ENCODE data around the gene ACVR2B. TPM values are rescaled to one million over a fixed set of nuclear protein-coding genes. Genes with fewer than 3 reads are reported as not detected.

Gene ACVR2B
- total and polyA plus RNA-seq, 2 experiments from 2014 or later, result 9.0 to 15.4 TPM

DNA sequence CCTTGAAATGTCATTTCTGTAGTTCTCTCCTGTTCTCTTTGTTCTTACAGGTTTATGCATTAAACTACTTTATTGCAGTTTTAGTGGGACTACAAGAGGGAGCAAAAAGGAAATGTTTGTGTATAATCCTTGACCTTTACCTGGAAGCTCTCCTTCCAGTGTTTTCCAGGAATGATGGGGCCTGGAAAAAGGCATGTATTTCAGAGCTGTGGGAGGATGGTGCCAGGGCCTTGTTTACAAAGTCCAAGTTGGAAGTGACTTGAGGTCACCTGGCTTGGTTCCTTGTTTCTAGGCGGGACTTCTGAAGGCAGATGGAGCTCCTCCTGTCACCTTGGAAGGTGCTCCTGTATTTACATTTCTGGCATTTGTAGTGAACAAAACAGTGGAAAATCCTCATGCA is 15.1 kb downstream of the ACVR2B start:
- Histone ChIP-seq H3K4me3 (no peak overlapping the region), H4K20me1 (ENCODE audit: insufficient read depth, poor library complexity, severe bottlenecking) (peaks cover 15% of the 10 kb centered on the region), H3K27ac (no peak overlapping the region), H3K79me2 (peaks cover 99% of the 10 kb centered on the region), H3K9me2 (replicated peaks; ENCODE audit: insufficient read depth) (no peaks in the 10 kb centered on the region), H3K36me3 (replicated peaks; ENCODE audit: insufficient read depth, low read depth) (no peaks in the 10 kb centered on the region), H3K4me1 (ENCODE audit: insufficient read depth) (no peaks in the 10 kb centered on the region), H3K9me3 (ENCODE audit: low read depth) (peaks cover 8% of the 10 kb centered on the region), H3K4me2 (no peak overlapping the region), H3K27me3 (no peaks in the 10 kb centered on the region), H2AFZ (no peak overlapping the region)
- 96% methylated on average over 1 of the region's 1 CpG for WGBS (ENCODE audit: low lambda C conversion rate, missing lambda C conversion rate)
- TF ChIP-seq EZH2phosphoT487 (IDR thresholded peaks at IDR 0.05; ENCODE audit: low read depth, severe bottlenecking, unreplicated experiment) (no peak), EZH2 (IDR thresholded peaks at IDR 0.05; ENCODE audit: borderline replicate concordance) (no peak)
- TF ChIP-seq, protein P1, sequence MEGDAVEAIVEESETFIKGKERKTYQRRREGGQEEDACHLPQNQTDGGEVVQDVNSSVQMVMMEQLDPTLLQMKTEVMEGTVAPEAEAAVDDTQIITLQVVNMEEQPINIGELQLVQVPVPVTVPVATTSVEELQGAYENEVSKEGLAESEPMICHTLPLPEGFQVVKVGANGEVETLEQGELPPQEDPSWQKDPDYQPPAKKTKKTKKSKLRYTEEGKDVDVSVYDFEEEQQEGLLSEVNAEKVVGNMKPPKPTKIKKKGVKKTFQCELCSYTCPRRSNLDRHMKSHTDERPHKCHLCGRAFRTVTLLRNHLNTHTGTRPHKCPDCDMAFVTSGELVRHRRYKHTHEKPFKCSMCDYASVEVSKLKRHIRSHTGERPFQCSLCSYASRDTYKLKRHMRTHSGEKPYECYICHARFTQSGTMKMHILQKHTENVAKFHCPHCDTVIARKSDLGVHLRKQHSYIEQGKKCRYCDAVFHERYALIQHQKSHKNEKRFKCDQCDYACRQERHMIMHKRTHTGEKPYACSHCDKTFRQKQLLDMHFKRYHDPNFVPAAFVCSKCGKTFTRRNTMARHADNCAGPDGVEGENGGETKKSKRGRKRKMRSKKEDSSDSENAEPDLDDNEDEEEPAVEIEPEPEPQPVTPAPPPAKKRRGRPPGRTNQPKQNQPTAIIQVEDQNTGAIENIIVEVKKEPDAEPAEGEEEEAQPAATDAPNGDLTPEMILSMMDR (IDR thresholded peaks at IDR 0.05; ENCODE audit: poor library complexity), result no peak
- DNase-seq (ENCODE audit: low spot score), result no peak

- peaks cover 99% of the 10 kb centered on the region for H3K79me2 ChIP-seq
- no peak overlapping the region for H3K27ac ChIP-seq
- WGBS (ENCODE audit: low lambda C conversion rate, missing lambda C conversion rate), result 94% methylated on average over 1 of the region's 1 CpG
- no peak overlapping the region for H3K4me2 ChIP-seq
- no peaks in the 10 kb centered on the region for H3K27me3 ChIP-seq
- no peak for DNase-seq (ENCODE audit: low spot score)
- TF ChIP-seq EZH2 (IDR thresholded peaks at IDR 0.05; ENCODE audit: borderline replicate concordance) (no peak), EZH2phosphoT487 (IDR thresholded peaks at IDR 0.05; ENCODE audit: low read depth, severe bottlenecking, unreplicated experiment) (no peak)
- TF ChIP-seq, protein P1 (IDR thresholded peaks at IDR 0.05; ENCODE audit: poor library complexity), result no peak
- H3K4me3 ChIP-seq, result no peak overlapping the region
- H3K36me3 ChIP-seq (replicated peaks; ENCODE audit: insufficient read depth, low read depth), result no peaks in the 10 kb centered on the region
- no peaks in the 10 kb centered on the region for H3K9me2 ChIP-seq (replicated peaks; ENCODE audit: insufficient read depth)
- peaks cover 8% of the 10 kb centered on the region for H3K9me3 ChIP-seq (ENCODE audit: low read depth)
- no peaks in the 10 kb centered on the region for H3K4me1 ChIP-seq (ENCODE audit: insufficient read depth)
- peaks cover 24% of the 10 kb centered on the region for H4K20me1 ChIP-seq (ENCODE audit: insufficient read depth, poor library complexity, severe bottlenecking)
- H2AFZ ChIP-seq, result no peak overlapping the region
Observed at GRCh38 chr3:38469852-38470251, 16.2 kb downstream of the ACVR2B start.

DNA sequence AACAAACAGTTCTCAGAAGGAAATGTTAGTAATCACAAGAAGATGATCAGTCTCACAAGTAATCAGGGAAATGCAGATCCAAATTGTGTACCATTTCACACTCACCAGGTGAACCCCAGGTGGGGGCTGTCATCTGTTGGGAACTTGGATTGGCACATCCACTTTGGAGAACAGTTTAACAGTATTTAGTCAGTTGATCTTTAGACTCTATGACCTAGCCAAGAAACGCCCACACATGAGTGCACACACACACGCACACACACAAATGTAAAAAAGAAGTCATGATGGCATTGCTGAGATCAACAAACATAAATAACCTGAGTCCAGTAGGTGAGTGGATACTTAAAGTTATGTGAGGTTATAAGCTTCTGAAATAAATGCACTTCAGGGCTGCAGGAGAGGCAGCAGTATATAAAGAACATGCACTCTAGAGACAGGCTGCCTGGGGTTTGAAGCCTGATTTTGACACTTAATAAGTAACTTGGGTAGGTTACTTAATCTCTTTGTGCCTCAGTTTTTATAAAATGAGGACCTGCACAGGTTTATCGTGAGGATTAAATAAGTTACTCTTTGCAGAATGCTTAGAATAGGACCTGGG is 17.7 kb downstream of the ACVR2B start:
- Histone ChIP-seq H3K4me3 (no peak overlapping the region), H3K27me3 (no peaks in the 10 kb centered on the region), H4K20me1 (ENCODE audit: insufficient read depth, poor library complexity, severe bottlenecking) (peaks cover 28% of the 10 kb centered on the region)

More for the DNA sequence above, 17.7 kb downstream of the ACVR2B start:
- H3K36me3 ChIP-seq (replicated peaks; ENCODE audit: insufficient read depth, low read depth), result no peaks in the 10 kb centered on the region
- DNase-seq (ENCODE audit: low spot score), result no peak
- H3K9me2 ChIP-seq (replicated peaks; ENCODE audit: insufficient read depth), result no peaks in the 10 kb centered on the region
- H3K4me2 ChIP-seq, result no peak overlapping the region
- TF ChIP-seq, protein P1 (IDR thresholded peaks at IDR 0.05; ENCODE audit: poor library complexity), result no peak
- TF ChIP-seq EZH2 (IDR thresholded peaks at IDR 0.05; ENCODE audit: borderline replicate concordance) (no peak), EZH2phosphoT487 (IDR thresholded peaks at IDR 0.05; ENCODE audit: low read depth, severe bottlenecking, unreplicated experiment) (no peak)
- WGBS (ENCODE audit: low lambda C conversion rate, missing lambda C conversion rate), result 78% methylated on average over 3 of the region's 3 CpGs
- H2AFZ ChIP-seq, result no peak overlapping the region
- H3K27ac ChIP-seq, result peak overlapping the region; percentile 18
- no peaks in the 10 kb centered on the region for H3K9me3 ChIP-seq (ENCODE audit: low read depth)
- H3K79me2 ChIP-seq, result peaks cover 98% of the 10 kb centered on the region
- no peaks in the 10 kb centered on the region for H3K4me1 ChIP-seq (ENCODE audit: insufficient read depth)

Measured in hepatocyte (in vitro differentiated cells).